ENCODE measurements around the gene NAP1L1.

GRCh38 chr12:76127588-76127987 is 43.1 kb upstream of the NAP1L1 start:
- TF ChIP-seq EZH2 (optimal IDR thresholded peaks at IDR 0.05; ENCODE audit: low read depth, low read length): no peak
- TF ChIP-seq CTCF (IDR thresholded peaks at IDR 0.05; ENCODE audit: low read length): no peak
- TF ChIP-seq EZH2phosphoT487 (IDR thresholded peaks at IDR 0.05; ENCODE audit: low read length): no peak
